ENCODE data around the gene NEUROG1.
A peak's percentile ranks its signal among the peaks of the same experiment; 100 is the strongest.
"Not testable (repeated sequence)": the region's sequence is repeated elsewhere in the genome, so short reads cannot be mapped to it uniquely, and the experiment has no call there.

The NEUROG1 gene

DNA sequence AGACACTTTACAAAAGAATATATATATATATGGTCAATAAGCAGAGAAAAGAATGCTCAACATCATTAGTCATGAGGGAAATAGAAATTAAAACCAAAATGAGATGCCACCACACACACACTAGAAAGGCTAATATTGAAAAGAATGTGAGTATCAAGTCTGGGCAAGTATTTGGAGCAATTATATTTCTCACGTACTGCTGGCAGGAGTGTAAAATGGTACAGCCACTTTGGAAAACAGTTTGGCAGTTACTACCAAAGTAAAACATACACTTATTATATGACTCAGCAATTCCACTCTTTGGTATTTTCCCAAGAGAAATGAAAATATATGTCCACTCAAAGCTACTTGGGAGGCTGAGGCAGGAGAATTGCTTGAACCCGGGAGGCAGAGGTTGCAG lies 29.8 kb downstream of the NEUROG1 start:
- H3K4me1 Mint-ChIP-seq (ENCODE audit: low read depth): peaks cover 5% of the 10 kb centered on the region
- intact Hi-C loops (cut with micrococcal nuclease): no loop called here
- H3K9me3 Mint-ChIP-seq: no peaks in the 10 kb centered on the region
- peaks cover 69% of the 10 kb centered on the region for H3K27me3 Mint-ChIP-seq
- no peak overlapping the region for H3K27ac Mint-ChIP-seq
- H3K4me3 Mint-ChIP-seq: no peak overlapping the region
- H3K36me3 Mint-ChIP-seq (ENCODE audit: low read depth): no peaks in the 10 kb centered on the region

DNA sequence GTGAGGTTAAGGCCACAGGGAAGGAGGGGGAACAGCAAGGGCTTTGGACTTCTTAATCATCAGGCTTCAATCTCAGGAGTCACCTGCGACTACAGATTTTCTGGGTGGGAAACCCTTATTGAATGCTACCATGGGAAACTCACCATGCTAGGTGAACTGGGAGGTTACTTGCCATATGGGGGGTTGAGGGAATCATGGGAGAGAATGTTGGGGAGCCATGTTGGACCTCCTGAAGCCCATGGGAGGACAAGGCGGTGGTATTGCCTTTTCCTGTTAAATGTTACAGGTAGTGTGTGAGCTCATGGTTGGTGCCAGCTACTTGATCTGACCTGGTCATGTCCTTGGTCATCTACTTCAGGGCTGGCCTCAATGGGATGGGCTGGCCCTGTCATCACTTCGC lies 31.4 kb downstream of the NEUROG1 start:
- no peaks in the 10 kb centered on the region for H3K9me3 Mint-ChIP-seq
- no peak overlapping the region for H3K4me3 Mint-ChIP-seq
- no peak overlapping the region for H3K27ac Mint-ChIP-seq
- H3K36me3 Mint-ChIP-seq (ENCODE audit: low read depth): no peaks in the 10 kb centered on the region
- intact Hi-C loops (cut with micrococcal nuclease): loop anchor here (5.0 kb wide), 1 partner anchor 33 kb away; the partner anchor contains the start of gene NEUROG1
- peaks cover 62% of the 10 kb centered on the region for H3K27me3 Mint-ChIP-seq
- H3K4me1 Mint-ChIP-seq (ENCODE audit: low read depth): peaks cover 2% of the 10 kb centered on the region

DNA sequence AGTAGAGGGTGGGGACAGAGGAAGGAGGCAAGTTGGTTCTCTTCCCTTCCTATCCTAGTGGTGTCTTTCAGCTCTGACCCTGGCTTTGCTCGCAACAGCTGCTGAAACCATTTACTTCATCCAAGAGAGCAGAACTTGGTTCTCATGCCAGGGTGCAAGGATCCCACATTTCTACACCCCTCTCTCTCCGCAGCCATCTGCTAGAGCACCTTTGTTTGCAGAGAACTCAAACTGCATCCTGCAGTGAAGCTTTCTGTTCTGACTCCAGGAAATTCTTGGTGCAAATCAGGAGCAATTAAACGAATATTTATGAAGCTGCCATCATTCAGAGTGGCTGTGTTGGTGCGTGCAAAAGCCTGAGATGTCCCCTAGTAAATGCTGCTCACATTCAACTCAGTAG lies 31.9 kb downstream of the NEUROG1 start:
- no peaks in the 10 kb centered on the region for H3K36me3 Mint-ChIP-seq (ENCODE audit: low read depth)
- H3K9me3 Mint-ChIP-seq: no peaks in the 10 kb centered on the region
- no peaks in the 10 kb centered on the region for H3K4me1 Mint-ChIP-seq (ENCODE audit: low read depth)
- intact Hi-C loops (cut with micrococcal nuclease): loop anchor here (5.0 kb wide), 1 partner anchor 33 kb away; the partner anchor contains the start of gene NEUROG1
- no peak overlapping the region for H3K27ac Mint-ChIP-seq
- peaks cover 61% of the 10 kb centered on the region for H3K27me3 Mint-ChIP-seq
- no peak overlapping the region for H3K4me3 Mint-ChIP-seq

DNA sequence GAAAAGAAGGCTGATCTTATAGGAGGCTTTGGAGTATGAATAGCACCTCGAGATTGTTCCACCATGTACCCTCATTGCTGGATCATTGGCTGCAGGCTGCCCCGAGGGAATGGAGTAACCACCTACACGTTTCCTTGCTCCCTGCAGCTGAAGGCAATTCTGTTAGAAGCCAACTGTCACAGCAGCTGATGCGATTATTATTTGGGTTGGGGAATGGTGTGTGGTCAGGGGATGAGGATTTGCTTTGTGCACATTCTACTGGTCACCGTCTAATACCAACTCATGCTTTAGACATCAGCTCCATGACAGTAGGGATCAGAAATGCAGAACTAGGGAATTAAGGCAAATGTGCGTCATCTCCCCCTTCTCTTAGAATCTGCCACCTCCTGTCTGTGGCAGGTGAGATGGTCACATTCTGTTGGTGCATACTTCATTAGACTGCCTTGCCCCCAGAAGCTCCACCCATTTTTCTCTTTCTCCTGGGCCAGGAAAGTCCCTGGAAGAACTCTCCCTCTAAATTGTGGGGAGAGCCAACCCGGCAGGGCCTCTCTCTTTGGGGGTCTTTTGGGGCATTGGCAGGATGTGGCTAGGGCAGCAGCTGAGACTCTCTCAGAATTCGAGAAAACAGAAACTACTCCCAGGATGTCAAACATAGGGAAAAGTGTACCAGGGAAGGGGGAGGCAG lies 32.8 kb downstream of the NEUROG1 start:
- intact Hi-C loops (cut with micrococcal nuclease): loop anchor here (5.0 kb wide), 1 partner anchor 34 kb away; the partner anchor contains the start of gene NEUROG1
- Mint-ChIP-seq H3K4me3 (no peak overlapping the region), H3K9me3 (no peaks in the 10 kb centered on the region), H3K36me3 (ENCODE audit: low read depth) (no peaks in the 10 kb centered on the region), H3K27ac (no peak overlapping the region), H3K4me1 (ENCODE audit: low read depth) (no peaks in the 10 kb centered on the region), H3K27me3 (peaks cover 62% of the 10 kb centered on the region)

DNA sequence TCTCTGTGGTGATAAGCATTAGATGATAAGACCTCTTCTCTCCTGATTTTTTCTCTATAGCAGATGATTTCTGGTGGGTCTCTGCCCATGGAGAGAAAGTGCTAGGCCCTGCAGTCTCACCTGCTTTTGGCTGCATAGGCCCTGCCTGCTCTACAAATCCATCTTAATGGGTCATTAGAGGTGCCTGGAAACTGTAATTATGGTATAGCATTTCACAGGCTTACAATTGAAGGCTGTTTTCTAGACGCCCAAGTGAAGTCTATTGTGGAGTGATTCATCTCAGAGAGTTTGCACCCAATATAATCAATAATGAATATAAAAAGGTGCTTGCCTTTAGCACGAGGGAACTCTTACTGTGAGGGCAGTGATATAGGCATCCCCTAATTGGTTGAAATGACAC lies 33.8 kb downstream of the NEUROG1 start:
- H3K9me3 Mint-ChIP-seq: no peaks in the 10 kb centered on the region
- intact Hi-C loops (cut with micrococcal nuclease): loop anchor here (5.0 kb wide), 1 partner anchor 35 kb away; the partner anchor contains the start of gene NEUROG1
- H3K27me3 Mint-ChIP-seq: peaks cover 60% of the 10 kb centered on the region
- no peak overlapping the region for H3K27ac Mint-ChIP-seq
- no peaks in the 10 kb centered on the region for H3K4me1 Mint-ChIP-seq (ENCODE audit: low read depth)
- H3K36me3 Mint-ChIP-seq (ENCODE audit: low read depth): no peaks in the 10 kb centered on the region
- no peak overlapping the region for H3K4me3 Mint-ChIP-seq

DNA sequence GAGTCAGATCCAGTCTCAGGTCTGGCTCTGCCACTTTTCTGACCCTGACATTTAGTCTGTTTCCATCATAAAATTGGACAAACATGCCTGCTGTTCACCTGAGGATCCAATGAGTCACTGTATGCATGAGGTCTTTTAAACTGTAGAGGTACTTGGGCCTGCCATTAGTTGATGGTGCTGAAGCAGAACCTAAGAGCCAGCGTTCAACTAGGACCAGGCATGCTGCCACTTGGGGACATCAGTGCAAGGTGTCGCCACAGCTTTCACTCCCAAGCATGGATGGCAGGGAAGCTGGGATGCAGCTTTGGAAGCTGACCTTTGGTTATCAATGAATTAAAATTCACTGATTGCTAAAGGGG lies 37.1 kb downstream of the NEUROG1 start:
- Mint-ChIP-seq H3K4me3 (no peak overlapping the region), H3K27me3 (peaks cover 53% of the 10 kb centered on the region), H3K9me3 (no peaks in the 10 kb centered on the region), H3K36me3 (ENCODE audit: low read depth) (no peaks in the 10 kb centered on the region), H3K4me1 (ENCODE audit: low read depth) (peaks cover 21% of the 10 kb centered on the region), H3K27ac (no peak overlapping the region)
- intact Hi-C loops (cut with micrococcal nuclease): no loop called here

DNA sequence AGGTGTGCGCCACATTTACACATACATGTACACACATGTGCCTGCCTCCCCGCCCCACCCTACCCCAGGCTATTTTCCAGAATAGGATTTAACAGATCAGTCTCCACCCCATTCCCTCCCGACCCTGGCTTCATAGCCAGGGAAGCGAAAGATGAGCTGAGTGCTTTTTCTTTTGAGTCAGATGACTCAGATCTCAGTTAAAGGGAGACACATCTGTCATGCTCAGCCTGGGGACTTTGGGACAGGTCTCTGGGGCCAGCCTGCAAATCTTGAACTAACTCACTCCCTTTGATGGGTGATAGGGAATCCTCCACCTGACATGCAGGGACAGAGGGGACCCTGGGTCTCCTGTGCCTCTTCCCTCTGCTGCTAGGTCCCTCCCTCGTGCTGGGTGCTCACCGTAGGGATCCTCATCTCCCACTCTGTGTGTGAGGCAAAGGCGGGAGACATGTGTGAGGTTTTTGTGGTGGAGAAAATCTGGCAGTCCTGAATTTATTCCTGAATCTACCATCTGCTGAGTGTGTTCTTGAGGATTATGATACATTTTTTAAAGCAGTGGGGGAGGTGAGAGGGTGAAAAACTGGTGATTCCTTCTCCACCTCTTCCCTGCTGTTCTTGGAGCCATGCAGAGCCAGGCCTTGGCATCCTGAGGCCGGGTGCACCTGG lies 37.7 kb downstream of the NEUROG1 start:
- intact Hi-C loops (cut with micrococcal nuclease): no loop called here
- Mint-ChIP-seq H3K36me3 (ENCODE audit: low read depth) (no peaks in the 10 kb centered on the region), H3K9me3 (no peaks in the 10 kb centered on the region), H3K27me3 (peaks cover 48% of the 10 kb centered on the region), H3K4me3 (no peak overlapping the region), H3K4me1 (ENCODE audit: low read depth) (peaks cover 26% of the 10 kb centered on the region), H3K27ac (no peak overlapping the region)

DNA sequence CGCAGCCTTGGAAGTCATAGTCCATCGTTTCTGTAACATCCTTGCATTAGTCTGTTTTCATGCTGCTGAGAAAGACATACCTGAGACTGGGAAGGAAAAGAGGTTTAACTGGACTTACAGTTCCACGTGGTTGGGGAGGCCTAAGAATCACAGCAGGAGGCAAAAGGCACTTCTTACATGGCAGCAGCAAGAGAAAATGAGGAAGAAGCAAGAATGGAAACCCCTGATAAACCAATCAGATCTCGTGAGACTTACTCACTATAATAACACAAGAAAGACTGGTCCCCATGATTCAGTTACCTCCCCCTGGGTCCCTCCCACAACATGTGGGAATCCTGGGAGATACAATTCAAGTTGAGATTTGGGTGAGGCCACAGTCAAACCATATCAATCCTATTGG lies 40.2 kb downstream of the NEUROG1 start:
- Mint-ChIP-seq H3K27me3 (peaks cover 53% of the 10 kb centered on the region), H3K4me1 (ENCODE audit: low read depth) (peaks cover 51% of the 10 kb centered on the region), H3K27ac (peak overlapping the region; percentile 36)
- H3K36me3 Mint-ChIP-seq (ENCODE audit: low read depth); H3K4me3 Mint-ChIP-seq; H3K9me3 Mint-ChIP-seq; intact Hi-C loops (cut with micrococcal nuclease): not testable (repeated sequence)

DNA sequence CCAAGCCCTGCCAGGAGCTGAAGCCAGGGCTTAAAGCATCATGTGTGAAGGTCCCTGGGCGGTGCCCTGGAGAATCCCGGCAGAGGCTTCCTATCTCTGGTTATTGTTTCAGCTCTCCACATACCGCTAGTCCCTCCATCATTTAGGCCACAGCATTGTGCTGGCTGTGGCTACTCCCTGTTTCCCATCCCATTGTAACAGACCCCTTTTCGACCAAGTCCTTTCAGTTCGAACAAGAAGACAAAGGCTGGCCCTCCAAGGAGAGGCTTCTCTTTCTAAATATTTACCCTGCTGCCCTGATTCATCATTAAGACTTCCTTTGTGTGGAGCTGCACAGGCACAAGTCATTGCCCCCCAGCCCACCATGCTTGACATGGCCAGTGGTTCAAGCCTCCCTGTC lies 41.6 kb downstream of the NEUROG1 start:
- Mint-ChIP-seq H3K36me3 (ENCODE audit: low read depth) (no peaks in the 10 kb centered on the region), H3K27ac (peak overlapping the region; percentile 91), H3K4me1 (ENCODE audit: low read depth) (peaks cover 64% of the 10 kb centered on the region), H3K27me3 (peaks cover 58% of the 10 kb centered on the region), H3K9me3 (no peaks in the 10 kb centered on the region), H3K4me3 (no peak overlapping the region)
- intact Hi-C loops (cut with micrococcal nuclease): no loop called here

DNA sequence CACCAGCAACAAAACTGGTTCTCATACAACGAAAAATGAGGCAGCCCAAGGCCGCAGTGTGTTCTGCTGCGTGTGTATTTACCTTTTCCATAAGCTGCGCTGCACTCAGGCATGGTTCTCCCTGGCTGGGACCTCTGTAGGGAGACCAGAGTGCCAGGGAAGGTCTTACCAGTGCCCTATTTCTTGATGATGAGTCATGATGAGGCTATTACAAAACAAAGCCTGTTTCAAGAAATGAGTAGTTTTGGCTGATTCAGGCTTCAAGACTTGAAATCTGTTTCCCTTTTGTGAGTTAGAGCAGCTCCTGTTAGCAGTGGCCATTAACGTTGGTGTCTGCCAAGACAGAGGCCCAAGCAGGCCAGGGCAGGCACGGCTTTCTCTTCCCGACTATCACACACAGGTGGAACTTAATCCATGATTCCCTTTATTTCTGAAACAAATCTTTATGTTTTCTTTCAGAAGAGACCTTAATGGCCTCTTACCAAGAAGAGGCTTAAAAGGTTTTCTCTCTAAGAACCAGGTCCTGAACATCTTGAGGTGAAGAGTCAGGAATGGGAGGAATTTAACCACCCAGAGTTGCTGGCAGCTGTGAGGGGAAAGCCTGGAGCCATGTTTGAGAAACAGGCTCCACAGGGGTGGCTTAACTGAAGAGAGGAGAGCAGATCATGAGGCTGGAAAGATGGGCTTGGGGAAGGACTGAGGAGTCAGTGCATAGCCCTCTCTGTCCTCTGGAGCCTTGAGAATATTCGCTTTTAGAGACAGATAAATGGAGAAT lies 42.2 kb downstream of the NEUROG1 start:
- Mint-ChIP-seq H3K27ac (peak overlapping the region; percentile 91), H3K27me3 (peaks cover 59% of the 10 kb centered on the region), H3K4me3 (no peak overlapping the region), H3K4me1 (ENCODE audit: low read depth) (peaks cover 70% of the 10 kb centered on the region), H3K9me3 (no peaks in the 10 kb centered on the region), H3K36me3 (ENCODE audit: low read depth) (no peaks in the 10 kb centered on the region)
- intact Hi-C loops (cut with micrococcal nuclease): no loop called here

DNA sequence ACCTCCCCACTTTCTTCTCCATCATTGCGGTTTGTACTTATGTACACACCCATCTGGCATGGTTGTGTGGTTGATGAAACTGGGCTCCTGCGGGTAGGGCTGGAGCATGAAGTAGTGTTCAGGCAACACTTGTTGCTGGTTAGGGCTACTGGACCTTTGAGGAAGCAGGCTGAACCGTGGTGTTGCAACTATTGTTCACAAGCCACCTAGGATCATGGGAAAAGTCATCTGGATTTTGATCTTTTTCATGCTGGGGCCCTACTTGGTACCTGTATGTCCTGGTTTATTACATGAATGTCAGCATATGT lies 43.5 kb downstream of the NEUROG1 start:
- Mint-ChIP-seq H3K36me3 (ENCODE audit: low read depth) (no peaks in the 10 kb centered on the region), H3K4me1 (ENCODE audit: low read depth) (peaks cover 84% of the 10 kb centered on the region), H3K9me3 (no peaks in the 10 kb centered on the region), H3K27ac (peak overlapping the region; percentile 91), H3K27me3 (peaks cover 65% of the 10 kb centered on the region), H3K4me3 (no peak overlapping the region)
- intact Hi-C loops (cut with micrococcal nuclease): no loop called here

DNA sequence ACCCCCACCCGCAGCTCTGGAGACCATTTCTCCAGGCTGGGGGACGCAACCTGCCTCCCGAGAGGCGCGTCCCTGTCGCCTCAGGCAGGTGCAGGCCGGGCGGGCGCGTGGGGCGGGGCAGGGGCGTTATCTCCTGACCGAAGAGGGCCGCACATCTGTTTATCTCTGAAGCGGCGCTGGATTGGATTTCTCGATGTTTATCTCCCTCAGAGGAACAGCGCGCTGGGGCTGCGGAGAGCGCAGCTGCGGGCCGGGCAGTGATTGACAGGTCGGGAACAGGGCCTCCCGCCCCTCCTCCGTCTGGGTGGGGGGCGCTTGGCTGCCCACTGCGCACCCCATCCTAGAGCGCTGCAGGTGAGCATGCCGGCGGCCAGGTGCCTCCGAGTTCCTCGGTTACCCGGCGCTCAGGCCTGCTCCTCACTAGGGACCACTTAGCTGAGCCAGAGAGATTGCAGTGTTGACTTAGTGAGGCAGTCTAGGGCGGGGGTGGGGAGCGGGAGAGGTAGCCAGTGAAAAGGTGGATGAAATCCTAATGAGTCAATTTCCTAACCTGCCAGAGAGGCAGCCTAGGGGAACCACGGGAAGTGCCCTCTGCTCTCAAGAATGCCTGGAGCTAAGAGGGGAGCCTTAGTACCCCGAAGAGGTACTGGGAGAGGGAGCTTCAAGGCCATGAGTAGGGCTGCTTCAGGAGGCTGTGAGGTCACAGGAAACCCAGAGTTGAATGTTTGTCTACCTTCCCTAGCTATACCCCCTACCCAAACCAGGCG lies 44.0 kb downstream of the NEUROG1 start:
- no peaks in the 10 kb centered on the region for H3K36me3 Mint-ChIP-seq (ENCODE audit: low read depth)
- peak overlapping the region; percentile 45 for H3K27ac Mint-ChIP-seq
- H3K27me3 Mint-ChIP-seq: peaks cover 65% of the 10 kb centered on the region
- H3K4me3 Mint-ChIP-seq: no peak overlapping the region
- H3K9me3 Mint-ChIP-seq: no peaks in the 10 kb centered on the region
- intact Hi-C loops (cut with micrococcal nuclease): no loop called here
- H3K4me1 Mint-ChIP-seq (ENCODE audit: low read depth): peaks cover 89% of the 10 kb centered on the region

DNA sequence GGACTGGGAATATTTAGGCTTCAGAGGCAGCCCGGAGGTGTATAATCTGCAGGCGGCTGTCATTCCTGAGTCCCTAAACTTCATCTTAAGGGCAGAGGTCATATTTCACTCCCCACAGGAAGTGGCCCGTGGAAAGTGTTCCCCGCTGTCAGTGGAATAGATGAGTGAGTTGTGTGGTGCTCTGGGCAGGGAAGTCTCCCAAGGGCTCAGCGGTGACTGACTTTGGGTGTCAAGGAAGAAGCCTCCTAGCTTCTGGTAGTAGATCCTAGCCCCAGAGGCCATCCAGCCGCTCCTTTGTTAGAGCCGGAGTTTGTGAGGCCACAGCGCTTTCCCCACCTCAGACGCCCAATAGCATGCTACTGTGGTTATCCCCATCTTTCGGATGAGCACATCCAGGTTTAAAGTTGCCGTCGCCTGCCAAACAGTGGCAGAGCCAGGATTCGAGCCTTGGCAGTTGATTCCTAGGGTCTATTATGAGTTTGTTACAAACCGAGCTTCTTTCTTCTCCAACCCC lies 44.7 kb downstream of the NEUROG1 start:
- Mint-ChIP-seq H3K27ac (peak overlapping the region; percentile 69), H3K4me3 (no peak overlapping the region), H3K4me1 (ENCODE audit: low read depth) (peaks cover 95% of the 10 kb centered on the region), H3K9me3 (no peaks in the 10 kb centered on the region), H3K36me3 (ENCODE audit: low read depth) (no peaks in the 10 kb centered on the region), H3K27me3 (peaks cover 70% of the 10 kb centered on the region)
- intact Hi-C loops (cut with micrococcal nuclease): no loop called here
